ENCODE measurements around the gene MYLK4. TPM values are rescaled to one million over a fixed set of nuclear protein-coding genes. Genes with fewer than 3 reads are reported as not detected.

Gene MYLK4
- total and polyA plus RNA-seq, 8 donors: 0.12 to 1.3 (median 0.43) TPM; not detected in 3

GRCh38 chr6:2743280-2744208, 7.2 kb downstream of the MYLK4 start:
- H3K27me3 ChIP-seq: no peaks in the 10 kb centered on the region
- no peak for DNase-seq
- intact Hi-C loops (cut with DNase I; ENCODE audit: low total_unique reads): no loop called here
- H3K27ac ChIP-seq: peak overlapping the region in 1 of 5 donors; percentile 8
- no peaks in the 10 kb centered on the region for H3K9me3 ChIP-seq
- no peak overlapping the region for H3K4me3 ChIP-seq
- TF ChIP-seq CTCF (IDR thresholded peaks at IDR 0.05) (no peak), EP300 (IDR thresholded peaks at IDR 0.05) (no peak), POLR2A (IDR thresholded peaks at IDR 0.05) (no peak), POLR2AphosphoS5 (IDR thresholded peaks at IDR 0.05) (no peak)
- H3K36me3 ChIP-seq: no peaks in the 10 kb centered on the region
- 46 to 63% (median 57%) methylated on average over 17 of the region's 17 CpGs for WGBS, 5 donors
- peaks cover 7 to 15% (median 10%) of the 10 kb centered on the region in 4 donors for H3K4me1 ChIP-seq

GRCh38 chr6:2741756-2742155, 9.0 kb downstream of the MYLK4 start:
- no peak overlapping the region for H3K4me3 ChIP-seq
- intact Hi-C loops (cut with DNase I; ENCODE audit: low total_unique reads): no loop called here
- H3K36me3 ChIP-seq: no peaks in the 10 kb centered on the region
- TF ChIP-seq POLR2A (IDR thresholded peaks at IDR 0.05): no peak
- no peak for TF ChIP-seq EP300 (IDR thresholded peaks at IDR 0.05)
- no peak for TF ChIP-seq POLR2AphosphoS5 (IDR thresholded peaks at IDR 0.05)
- TF ChIP-seq CTCF (IDR thresholded peaks at IDR 0.05): no peak
- H3K4me1 ChIP-seq: peaks cover 7 to 21% (median 12%) of the 10 kb centered on the region in 4 donors
- H3K9me3 ChIP-seq: no peaks in the 10 kb centered on the region
- H3K27me3 ChIP-seq: no peaks in the 10 kb centered on the region
- 97 to 100% (median 98%) methylated on average over 2 of the region's 2 CpGs for WGBS, 5 donors
- DNase-seq: no peak
- no peak overlapping the region for H3K27ac ChIP-seq

- Histone ChIP-seq H3K4me1 (peaks cover 7 to 21% (median 12%) of the 10 kb centered on the region in 4 donors), H3K4me3 (no peak overlapping the region), H3K36me3 (no peaks in the 10 kb centered on the region), H3K9me3 (no peaks in the 10 kb centered on the region), H3K27me3 (no peaks in the 10 kb centered on the region), H3K27ac (no peak overlapping the region)
- TF ChIP-seq POLR2A (IDR thresholded peaks at IDR 0.05): no peak
- TF ChIP-seq EP300 (IDR thresholded peaks at IDR 0.05): no peak
- no peak for TF ChIP-seq POLR2AphosphoS5 (IDR thresholded peaks at IDR 0.05)
- TF ChIP-seq CTCF (IDR thresholded peaks at IDR 0.05): no peak
- DNase-seq: no peak
- intact Hi-C loops (cut with DNase I; ENCODE audit: low total_unique reads): no loop called here
- WGBS, 5 donors: 85 to 95% (median 89%) methylated on average over 5 of the region's 5 CpGs
Observed at GRCh38 chr6:2740581-2740980, 10.1 kb downstream of the MYLK4 start.

- no peaks in the 10 kb centered on the region for H3K36me3 ChIP-seq
- 79 to 84% (median 82%) methylated on average over 4 of the region's 4 CpGs for WGBS, 5 donors
- H3K4me3 ChIP-seq: no peak overlapping the region
- no peaks in the 10 kb centered on the region for H3K9me3 ChIP-seq
- DNase-seq: no peak
- H3K4me1 ChIP-seq: peaks cover 3 to 23% (median 12%) of the 10 kb centered on the region in 4 donors
- no peak for TF ChIP-seq POLR2AphosphoS5 (IDR thresholded peaks at IDR 0.05)
- no peak for TF ChIP-seq EP300 (IDR thresholded peaks at IDR 0.05)
- TF ChIP-seq POLR2A (IDR thresholded peaks at IDR 0.05): no peak
- intact Hi-C loops (cut with DNase I; ENCODE audit: low total_unique reads): no loop called here
- H3K27ac ChIP-seq: no peak overlapping the region
- H3K27me3 ChIP-seq: no peaks in the 10 kb centered on the region
Observed at GRCh38 chr6:2739335-2739734, 11.4 kb downstream of the MYLK4 start.
